Astrocyte (in vitro differentiated cells and primary cell): ENCODE measurements around the gene LRRFIP1. TPM values are rescaled to one million over a fixed set of nuclear protein-coding genes. Genes with fewer than 3 reads are reported as not detected.

Experiments
- DNase-seq: peaks from one replicate; pipeline ENCODE4 v3.0.0-alpha.2; 2010; ENCODE audit warnings: low read depth
- FAIRE-seq: peaks from 2 replicates; lab custom pipeline; 2011; peaks lifted over from hg19 to GRCh38; lab: Jason Lieb, UNC
- H2AFZ ChIP-seq: 2 replicates; pipeline ENCODE4 v1.6.0; 2012; ENCODE audit warnings: low read depth, low read length, inconsistent platforms
- H3K27ac ChIP-seq: 2 replicates; pipeline ENCODE4 v1.5.1; 2011; ENCODE audit warnings: low read depth, low read length, inconsistent platforms
- H3K27me3 ChIP-seq: 2 replicates; pipeline ENCODE4 v1.6.0; 2011; ENCODE audit warnings: low read length, inconsistent platforms; ENCODE audit not compliant: insufficient read depth
- H3K36me3 ChIP-seq: 2 replicates; pipeline ENCODE4 v1.5.1; 2011; ENCODE audit warnings: low read length, inconsistent platforms; ENCODE audit not compliant: insufficient read depth
- H3K4me1 ChIP-seq: 2 replicates; pipeline ENCODE4 v1.5.1; 2011; ENCODE audit warnings: low read length, inconsistent platforms; ENCODE audit not compliant: insufficient read depth
- H3K4me2 ChIP-seq: 2 replicates; pipeline ENCODE4 v1.6.0; 2012; ENCODE audit warnings: low read length, inconsistent platforms
- H3K4me3 ChIP-seq: 2 replicates; pipeline ENCODE4 v1.5.1; 2011; ENCODE audit warnings: low read depth, mild to moderate bottlenecking, low read length, inconsistent platforms; ENCODE audit not compliant: insufficient read depth
- H3K79me2 ChIP-seq: 2 replicates; pipeline ENCODE4 v1.6.0; 2012; ENCODE audit warnings: mild to moderate bottlenecking, low read length, inconsistent platforms; ENCODE audit not compliant: insufficient read depth
- H3K9ac ChIP-seq: 2 replicates; pipeline ENCODE4 v1.6.0; 2012; ENCODE audit warnings: mild to moderate bottlenecking, low read length, inconsistent platforms
- H3K9me3 ChIP-seq: 2 replicates; pipeline ENCODE4 v1.5.1; 2012; ENCODE audit warnings: low read depth, mild to moderate bottlenecking, low read length, inconsistent platforms; ENCODE audit not compliant: insufficient read depth
- H4K20me1 ChIP-seq: 2 replicates; pipeline ENCODE4 v1.6.0; 2012; ENCODE audit warnings: low read length, inconsistent platforms; ENCODE audit not compliant: insufficient read depth
- H3K27ac Mint-ChIP-seq: one replicate; pipeline ENCODE4 v1.8.0; 2021; ENCODE audit warnings: mild to moderate bottlenecking, mixed read lengths; ENCODE audit not compliant: unreplicated experiment
- H3K27me3 Mint-ChIP-seq: one replicate; pipeline ENCODE4 v1.8.0; 2021; ENCODE audit warnings: low read depth, mixed read lengths; ENCODE audit not compliant: unreplicated experiment
- H3K36me3 Mint-ChIP-seq: one replicate; pipeline ENCODE4 v1.8.0; 2021; ENCODE audit warnings: low read depth, mixed read lengths; ENCODE audit not compliant: unreplicated experiment
- H3K4me1 Mint-ChIP-seq: one replicate; pipeline ENCODE4 v1.8.0; 2021; ENCODE audit warnings: low read depth, mixed read lengths; ENCODE audit not compliant: unreplicated experiment
- H3K4me3 Mint-ChIP-seq: one replicate; pipeline ENCODE4 v1.8.0; 2021; ENCODE audit warnings: mild to moderate bottlenecking, moderate library complexity, mixed read lengths; ENCODE audit not compliant: unreplicated experiment
- H3K9me3 Mint-ChIP-seq: one replicate; pipeline ENCODE4 v1.8.0; 2021; ENCODE audit warnings: mild to moderate bottlenecking, mixed read lengths; ENCODE audit not compliant: unreplicated experiment
- EZH2 ChIP-seq: IDR thresholded peaks from 2 replicates; pipeline ENCODE4 v1.6.1; 2012; ENCODE audit warnings: mild to moderate bottlenecking, low read length, inconsistent platforms; ENCODE audit not compliant: insufficient read depth
- total RNA-seq: library from RNA; stranded (reverse); gene quantifications from 2 replicates; pipeline ENCODE4 v1.2.1, GENCODE V29; 2021
- TF ChIP-seq, protein P1 (sequence below): IDR thresholded peaks from 2 replicates; pipeline ENCODE4 v1.5.1; 2011; ENCODE audit warnings: low read depth, mild to moderate bottlenecking, inconsistent platforms, low read length, moderate library complexity; ENCODE audit not compliant: insufficient read depth

Gene LRRFIP1
- total RNA-seq, 1 donor from 2014 or later, result 83.3 TPM

DNA sequence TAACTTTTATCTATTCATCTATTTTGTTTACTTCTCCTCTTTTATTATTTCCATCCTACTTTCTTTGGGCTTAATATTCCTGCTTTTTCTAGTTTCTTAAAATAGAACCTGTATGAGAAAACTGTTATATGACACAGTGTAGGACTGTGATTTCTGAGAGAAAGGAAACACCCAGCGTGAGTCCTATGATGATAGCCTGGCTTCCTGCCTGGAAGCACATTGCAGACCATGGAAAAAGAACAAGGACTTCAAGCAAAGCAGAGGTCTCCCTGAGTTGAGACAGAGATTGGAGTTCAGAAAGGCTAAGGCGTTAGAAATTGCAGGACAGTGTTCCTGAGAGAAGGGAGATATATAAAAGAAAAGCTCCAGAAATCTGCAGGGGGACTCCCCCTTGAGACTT is 178.9 kb downstream of the LRRFIP1 start:
- no peak overlapping the region for H2AFZ ChIP-seq
- H3K4me3 Mint-ChIP-seq, result no peak overlapping the region
- TF ChIP-seq, protein P1, sequence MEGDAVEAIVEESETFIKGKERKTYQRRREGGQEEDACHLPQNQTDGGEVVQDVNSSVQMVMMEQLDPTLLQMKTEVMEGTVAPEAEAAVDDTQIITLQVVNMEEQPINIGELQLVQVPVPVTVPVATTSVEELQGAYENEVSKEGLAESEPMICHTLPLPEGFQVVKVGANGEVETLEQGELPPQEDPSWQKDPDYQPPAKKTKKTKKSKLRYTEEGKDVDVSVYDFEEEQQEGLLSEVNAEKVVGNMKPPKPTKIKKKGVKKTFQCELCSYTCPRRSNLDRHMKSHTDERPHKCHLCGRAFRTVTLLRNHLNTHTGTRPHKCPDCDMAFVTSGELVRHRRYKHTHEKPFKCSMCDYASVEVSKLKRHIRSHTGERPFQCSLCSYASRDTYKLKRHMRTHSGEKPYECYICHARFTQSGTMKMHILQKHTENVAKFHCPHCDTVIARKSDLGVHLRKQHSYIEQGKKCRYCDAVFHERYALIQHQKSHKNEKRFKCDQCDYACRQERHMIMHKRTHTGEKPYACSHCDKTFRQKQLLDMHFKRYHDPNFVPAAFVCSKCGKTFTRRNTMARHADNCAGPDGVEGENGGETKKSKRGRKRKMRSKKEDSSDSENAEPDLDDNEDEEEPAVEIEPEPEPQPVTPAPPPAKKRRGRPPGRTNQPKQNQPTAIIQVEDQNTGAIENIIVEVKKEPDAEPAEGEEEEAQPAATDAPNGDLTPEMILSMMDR, result no peak
- no peak for TF ChIP-seq EZH2
- H3K36me3 Mint-ChIP-seq, result no peaks in the 10 kb centered on the region
- peaks cover 4% of the 10 kb centered on the region for H3K4me1 ChIP-seq
- no peaks in the 10 kb centered on the region for H3K36me3 ChIP-seq
- no peaks in the 10 kb centered on the region for H4K20me1 ChIP-seq
- H3K79me2 ChIP-seq, result no peaks in the 10 kb centered on the region
- H3K27me3 Mint-ChIP-seq, result peaks cover 11% of the 10 kb centered on the region
- H3K27me3 ChIP-seq, result peaks cover 2% of the 10 kb centered on the region
- DNase-seq (peak; percentile 18), FAIRE-seq (peak; percentile 5)
- H3K4me1 Mint-ChIP-seq, result peaks cover 3% of the 10 kb centered on the region
- no peaks in the 10 kb centered on the region for H3K9me3 Mint-ChIP-seq
- no peak overlapping the region for H3K4me2 ChIP-seq
- H3K9ac ChIP-seq, result no peak overlapping the region
- no peak overlapping the region for H3K27ac ChIP-seq
- H3K4me3 ChIP-seq, result no peak overlapping the region
- no peaks in the 10 kb centered on the region for H3K9me3 ChIP-seq
- no peak overlapping the region for H3K27ac Mint-ChIP-seq

DNA sequence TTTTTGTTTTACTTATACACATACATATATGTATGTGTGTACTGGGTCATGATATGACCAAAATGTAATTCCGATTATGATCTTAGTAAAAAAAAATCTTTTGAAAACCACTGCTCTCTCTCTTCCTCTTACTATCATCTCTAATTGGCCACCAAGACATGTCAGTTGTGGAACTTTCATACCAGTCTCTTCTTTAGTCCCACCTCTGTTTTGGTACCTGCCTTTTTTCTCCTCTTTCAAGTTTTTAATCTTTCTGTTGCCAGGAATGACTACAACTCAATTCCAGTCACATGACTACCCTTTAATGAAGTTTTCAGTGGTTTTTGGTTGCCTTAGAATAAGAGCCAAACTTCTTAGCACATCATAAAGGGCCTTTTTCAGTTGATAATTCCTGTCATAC is 188.2 kb downstream of the LRRFIP1 start:
- H3K79me2 ChIP-seq, result no peaks in the 10 kb centered on the region
- no peaks in the 10 kb centered on the region for H3K4me1 ChIP-seq
- H3K27me3 ChIP-seq, result no peaks in the 10 kb centered on the region
- H3K4me1 Mint-ChIP-seq, result peaks cover 6% of the 10 kb centered on the region
- H3K36me3 ChIP-seq, result no peaks in the 10 kb centered on the region
- H3K27me3 Mint-ChIP-seq, result peaks cover 13% of the 10 kb centered on the region
- H2AFZ ChIP-seq, result no peak overlapping the region
- H3K4me3 ChIP-seq, result no peak overlapping the region
- no peak overlapping the region for H3K4me2 ChIP-seq
- no peak overlapping the region for H3K27ac Mint-ChIP-seq
- H3K9me3 ChIP-seq, result no peaks in the 10 kb centered on the region
- no peak overlapping the region for H3K4me3 Mint-ChIP-seq
- no peak overlapping the region for H3K27ac ChIP-seq
- H4K20me1 ChIP-seq, result no peaks in the 10 kb centered on the region
- H3K9me3 Mint-ChIP-seq, result no peaks in the 10 kb centered on the region
- DNase-seq (no peak), FAIRE-seq (no peak)
- H3K9ac ChIP-seq, result no peak overlapping the region
- no peak for TF ChIP-seq EZH2
- TF ChIP-seq, protein P1, result no peak
- H3K36me3 Mint-ChIP-seq, result no peaks in the 10 kb centered on the region

DNA sequence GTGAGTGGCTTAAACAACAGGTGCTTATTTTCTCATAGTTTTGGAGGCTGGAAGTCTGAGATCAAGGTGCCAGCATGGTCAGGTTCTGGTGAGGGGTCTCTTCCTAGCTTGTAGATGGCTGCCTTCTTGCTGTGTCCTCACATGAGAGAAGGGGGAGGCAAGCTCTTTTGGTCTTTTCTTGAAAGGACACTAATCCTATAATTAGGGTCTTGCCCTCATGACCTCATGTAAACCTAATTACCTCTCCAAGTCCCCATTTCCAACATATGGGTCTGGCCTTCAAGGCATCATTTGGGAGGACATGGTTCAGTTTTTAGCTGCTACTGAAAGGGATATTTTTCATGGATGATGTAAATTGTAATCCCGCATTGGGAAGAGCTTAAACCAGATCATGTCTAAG is 189.1 kb downstream of the LRRFIP1 start:
- no peak for DNase-seq
- Histone ChIP-seq H3K4me3 (no peak overlapping the region), H3K79me2 (no peaks in the 10 kb centered on the region), H4K20me1 (no peaks in the 10 kb centered on the region), H3K4me2 (no peak overlapping the region), H3K9ac (no peak overlapping the region), H3K27me3 (no peaks in the 10 kb centered on the region), H2AFZ (no peak overlapping the region), H3K36me3 (no peaks in the 10 kb centered on the region), H3K4me1 (no peaks in the 10 kb centered on the region), H3K27ac (no peak overlapping the region), H3K9me3 (no peaks in the 10 kb centered on the region)
- no peak for FAIRE-seq
- H3K4me1 Mint-ChIP-seq, result peaks cover 6% of the 10 kb centered on the region
- no peak overlapping the region for H3K27ac Mint-ChIP-seq
- no peaks in the 10 kb centered on the region for H3K36me3 Mint-ChIP-seq
- no peak overlapping the region for H3K4me3 Mint-ChIP-seq
- H3K27me3 Mint-ChIP-seq, result peaks cover 8% of the 10 kb centered on the region
- no peak for TF ChIP-seq EZH2
- TF ChIP-seq, protein P1, result no peak
- no peaks in the 10 kb centered on the region for H3K9me3 Mint-ChIP-seq
